NCI-H1417 treated with DMSO at 0.1 percent for 48 hours (cell line): ENCODE data around the gene WNT3A.

Source experiments
- DNase-seq: peaks from one replicate; lab custom pipeline; 2025; lab: John Stamatoyannopoulos, UW

WNT3A gene

GRCh38 chr1:228070173-228070572, 63.4 kb downstream of the WNT3A start:
- no peak for DNase-seq

- DNase-seq = no peak
Measured at GRCh38 chr1:228070851-228071250, 64.1 kb downstream of the WNT3A start.

DNA sequence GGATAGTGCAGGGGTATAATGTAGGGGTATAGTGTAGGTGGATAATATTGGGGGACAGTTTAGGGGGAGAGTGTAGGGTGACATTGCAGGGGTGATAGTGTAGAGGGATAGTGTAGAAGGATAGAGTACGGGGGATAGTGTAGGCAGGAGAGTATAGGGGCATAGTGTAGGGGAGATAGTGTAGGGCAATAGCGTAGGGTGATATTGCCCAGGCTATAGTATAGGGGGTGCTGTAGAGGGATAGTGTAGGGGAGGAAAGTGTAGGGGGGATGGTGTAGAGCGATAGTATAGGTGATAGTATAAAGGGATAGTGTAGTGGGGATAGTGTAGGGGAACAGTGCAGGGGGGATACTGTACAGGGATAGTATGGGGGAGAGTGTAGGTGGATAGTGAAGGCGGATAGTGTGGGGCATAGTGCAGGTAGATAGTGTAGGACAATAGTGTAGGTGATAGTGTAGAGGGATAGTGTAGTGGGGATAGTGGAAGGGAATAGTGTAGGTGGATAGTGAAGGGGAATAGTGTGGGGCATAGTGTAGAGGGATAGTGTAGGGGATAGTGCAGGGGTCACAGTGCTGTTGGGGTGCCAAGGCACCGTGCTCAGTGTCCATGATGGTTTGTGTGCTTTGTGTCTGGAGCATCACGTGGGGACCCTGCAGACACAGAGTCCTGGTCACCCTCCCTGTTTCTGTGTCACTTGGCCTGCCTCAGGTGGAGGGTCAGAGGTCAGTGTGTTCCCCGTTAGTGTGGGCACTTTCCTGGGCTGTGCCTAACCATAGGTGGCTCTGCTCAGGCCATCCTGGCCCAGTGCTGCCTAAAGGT, 65.2 kb downstream of the WNT3A start:
- DNase-seq = no peak

GRCh38 chr1:228072658-228073043, 65.9 kb downstream of the WNT3A start:
- DNase-seq = no peak

GRCh38 chr1:228073061-228073856, 66.5 kb downstream of the WNT3A start:
- no peak for DNase-seq

DNA sequence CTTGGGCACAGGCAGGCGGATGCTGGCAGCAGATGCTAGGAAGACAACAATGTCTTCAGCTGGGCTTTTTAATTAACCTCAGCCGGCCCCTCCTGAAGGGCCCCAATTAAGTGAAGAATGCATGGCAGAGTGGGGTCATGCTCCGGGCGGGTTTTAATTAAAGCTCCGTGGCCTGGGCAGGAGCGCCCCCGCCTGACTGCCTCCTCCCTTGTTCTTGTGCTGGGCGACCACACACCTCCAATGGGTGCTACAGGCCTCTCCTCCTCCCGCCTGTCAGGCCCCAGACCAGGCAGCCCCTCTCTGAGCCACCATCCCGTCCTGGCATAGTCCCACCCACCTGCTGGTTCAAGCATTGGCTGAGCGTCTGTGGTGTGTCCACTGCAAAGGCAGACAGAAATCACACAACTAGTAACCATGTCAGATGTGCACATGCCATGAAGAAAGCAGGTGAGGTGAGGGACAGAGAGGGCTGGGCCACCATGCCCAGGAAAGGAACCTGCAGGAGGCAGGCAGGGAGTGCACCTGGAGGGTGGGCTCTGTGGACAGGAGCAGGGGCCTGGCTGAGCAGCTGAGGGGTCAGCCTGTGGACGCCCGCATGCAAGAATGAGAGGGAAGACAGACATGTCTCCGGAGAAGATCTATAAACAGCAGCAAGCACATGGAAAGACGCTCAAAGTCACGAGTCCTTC, 67.2 kb downstream of the WNT3A start:
- DNase-seq = no peak

DNA sequence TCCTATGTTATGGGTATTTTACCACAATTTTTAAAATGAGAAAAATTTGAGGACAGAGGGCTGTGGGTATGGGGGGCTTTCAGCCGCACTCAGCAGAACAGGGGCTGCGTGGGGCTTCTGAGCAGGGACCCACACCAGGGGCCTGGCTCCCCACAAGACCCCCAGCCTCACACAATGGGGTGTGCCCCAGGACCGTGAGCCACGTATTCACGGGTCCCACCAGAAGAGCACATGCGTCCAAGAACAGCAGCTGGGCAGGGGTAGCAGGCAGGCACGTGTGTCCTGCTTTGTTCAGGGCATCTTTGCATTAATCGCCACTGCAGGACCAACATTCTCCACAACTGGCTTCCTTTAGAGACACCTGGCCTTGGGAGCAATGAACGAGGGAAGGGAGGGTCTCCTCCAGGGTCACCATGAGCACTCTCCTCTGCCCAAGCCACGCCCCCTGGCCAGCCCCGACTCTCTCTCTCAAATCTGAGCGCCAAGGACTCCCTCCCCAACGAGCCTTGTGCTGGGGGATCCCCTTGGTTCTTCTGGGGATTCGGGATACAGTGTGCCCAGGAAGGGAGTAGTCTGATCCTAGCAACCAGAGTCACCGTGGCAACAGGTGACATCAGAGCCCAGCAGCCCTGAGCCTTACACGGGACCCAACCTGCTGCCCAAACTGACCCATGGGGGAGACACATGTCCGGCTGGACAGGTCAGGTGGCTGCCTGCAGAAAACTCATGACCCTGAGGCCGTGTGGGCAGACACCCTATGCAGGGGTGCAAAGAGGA, 68.3 kb downstream of the WNT3A start:
- no peak for DNase-seq

GRCh38 chr1:228075801-228076271, 69.0 kb downstream of the WNT3A start:
- no peak for DNase-seq

- no peak for DNase-seq
Measured at GRCh38 chr1:228076796-228077430, 70.1 kb downstream of the WNT3A start.

GRCh38 chr1:228077565-228078330, 71.0 kb downstream of the WNT3A start:
- DNase-seq = no peak

DNA sequence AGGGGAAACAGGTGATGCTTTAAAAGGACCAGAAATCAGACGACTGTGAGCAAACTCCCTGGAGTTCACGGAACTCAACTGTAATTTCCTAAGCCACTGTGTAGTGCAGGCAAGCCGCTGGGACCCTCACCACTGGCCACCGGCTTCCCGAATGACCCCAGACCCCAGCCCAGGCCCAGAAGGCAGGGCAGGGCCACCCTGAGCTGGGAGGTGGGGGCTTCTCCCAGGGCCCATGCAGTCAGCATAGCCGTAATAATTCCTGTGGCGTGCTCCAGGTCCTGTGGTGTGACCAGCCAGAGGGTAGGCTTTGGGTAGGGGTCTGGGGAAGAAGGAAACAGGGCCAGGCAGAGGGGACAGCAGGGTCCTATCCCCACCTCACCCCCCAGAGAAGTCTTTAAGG, 72.2 kb downstream of the WNT3A start:
- no peak for DNase-seq

DNA sequence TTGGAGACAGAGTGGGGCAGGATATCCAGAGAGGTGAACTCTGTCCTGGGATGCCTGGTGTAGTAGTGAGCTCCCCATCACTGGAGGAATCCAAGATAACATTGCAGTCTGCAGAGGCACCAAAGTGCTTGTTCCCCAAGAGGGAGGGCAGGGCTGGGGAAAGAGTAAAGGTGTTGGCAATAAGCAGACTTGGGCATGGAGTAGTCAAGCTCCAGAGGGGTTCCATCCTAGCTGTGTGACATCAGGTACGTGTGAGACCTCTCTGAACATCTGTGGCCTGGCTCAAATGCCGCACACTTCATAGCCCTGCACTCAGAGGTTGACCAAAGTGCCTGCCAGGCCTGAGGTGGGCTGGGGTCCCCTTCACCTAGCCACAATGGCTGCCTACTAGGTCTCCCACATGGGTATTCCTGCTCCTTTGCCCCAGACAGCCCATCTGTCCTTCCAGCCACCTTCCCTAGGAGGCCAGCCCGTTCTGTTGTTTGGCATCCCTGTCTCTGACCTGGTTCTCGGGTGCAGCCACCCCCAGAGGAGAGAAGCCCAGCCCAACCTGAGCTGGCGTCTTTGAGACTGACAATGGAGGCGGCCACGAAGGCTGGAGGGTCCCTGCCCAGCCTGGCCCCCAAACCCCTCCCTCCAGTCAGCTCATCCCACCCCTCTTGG, 72.9 kb downstream of the WNT3A start:
- no peak for DNase-seq

GRCh38 chr1:228081144-228081543, 74.3 kb downstream of the WNT3A start:
- no peak for DNase-seq

DNA sequence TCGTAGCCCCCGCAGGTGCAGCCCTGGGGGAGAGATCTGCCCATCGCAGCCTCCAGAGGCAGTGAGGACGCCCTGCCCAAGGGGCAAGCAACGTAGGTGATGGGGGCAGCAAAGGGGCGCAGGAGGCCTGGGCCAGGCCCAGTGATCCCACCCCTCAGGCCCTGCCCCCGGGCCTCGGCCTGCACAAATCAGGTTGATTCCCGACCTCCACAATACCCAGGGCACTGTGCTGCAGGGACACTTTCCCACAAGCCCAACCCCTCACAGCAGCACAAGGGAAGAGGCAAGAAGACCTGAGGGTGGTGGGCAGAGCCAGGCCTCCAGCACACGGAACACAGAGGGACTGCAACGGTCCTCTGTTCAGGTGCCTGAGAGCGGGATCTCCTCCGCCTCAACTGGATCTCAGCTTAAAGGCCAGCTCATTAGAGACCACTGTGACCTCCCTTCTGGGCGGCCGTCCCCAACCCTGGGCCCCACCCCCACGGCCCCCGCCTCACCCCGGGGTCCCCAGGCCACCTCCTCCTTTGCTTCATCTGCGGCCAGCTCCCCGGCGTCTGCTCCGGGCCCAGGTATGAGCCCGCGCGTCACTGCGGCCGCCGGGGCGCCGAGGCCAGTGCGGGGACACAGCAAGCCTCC, 74.9 kb downstream of the WNT3A start:
- DNase-seq = no peak

DNA sequence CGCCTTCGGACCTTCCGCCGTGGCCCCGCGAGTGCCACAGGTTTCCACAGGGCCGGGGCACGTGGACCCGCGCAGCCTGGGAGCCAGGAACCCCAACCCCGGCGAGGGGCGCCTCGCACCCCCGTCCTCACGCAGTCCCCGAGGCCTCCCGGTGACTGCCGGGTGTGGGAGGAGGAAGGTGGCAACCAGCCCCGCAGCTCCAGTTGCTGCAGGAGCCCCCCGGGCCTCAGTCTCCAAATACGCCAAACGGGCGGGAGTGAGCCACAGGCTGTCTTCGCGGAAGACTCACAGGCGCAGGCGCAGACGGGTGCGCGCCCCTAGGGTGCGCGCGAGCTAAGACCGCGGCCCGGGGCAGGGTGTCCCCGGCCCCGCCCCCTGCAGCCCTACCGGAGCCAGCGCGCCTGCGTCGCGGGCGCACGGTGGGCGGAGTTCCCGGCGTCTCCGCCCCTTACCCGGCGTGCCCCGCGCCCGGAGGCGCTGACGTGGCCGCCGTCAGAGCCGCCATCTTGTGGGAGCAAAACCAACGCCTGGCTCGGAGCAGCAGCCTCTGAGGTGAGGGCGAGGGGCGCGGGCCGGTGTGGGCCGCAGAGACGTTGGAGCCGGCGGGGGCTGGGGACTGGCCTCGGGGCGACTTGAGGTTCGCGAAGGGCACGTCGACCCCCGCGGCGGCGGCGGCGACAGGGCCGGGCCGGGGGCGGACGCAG, 75.6 kb downstream of the WNT3A start, which contains the start of gene ARF1:
TSS of gene ARF1 (plus strand) at position 495 of the 704 bp plus-strand sequence. CDS start 14,407 bp downstream, outside the sequence.
- peak; percentile 74 for DNase-seq

DNA sequence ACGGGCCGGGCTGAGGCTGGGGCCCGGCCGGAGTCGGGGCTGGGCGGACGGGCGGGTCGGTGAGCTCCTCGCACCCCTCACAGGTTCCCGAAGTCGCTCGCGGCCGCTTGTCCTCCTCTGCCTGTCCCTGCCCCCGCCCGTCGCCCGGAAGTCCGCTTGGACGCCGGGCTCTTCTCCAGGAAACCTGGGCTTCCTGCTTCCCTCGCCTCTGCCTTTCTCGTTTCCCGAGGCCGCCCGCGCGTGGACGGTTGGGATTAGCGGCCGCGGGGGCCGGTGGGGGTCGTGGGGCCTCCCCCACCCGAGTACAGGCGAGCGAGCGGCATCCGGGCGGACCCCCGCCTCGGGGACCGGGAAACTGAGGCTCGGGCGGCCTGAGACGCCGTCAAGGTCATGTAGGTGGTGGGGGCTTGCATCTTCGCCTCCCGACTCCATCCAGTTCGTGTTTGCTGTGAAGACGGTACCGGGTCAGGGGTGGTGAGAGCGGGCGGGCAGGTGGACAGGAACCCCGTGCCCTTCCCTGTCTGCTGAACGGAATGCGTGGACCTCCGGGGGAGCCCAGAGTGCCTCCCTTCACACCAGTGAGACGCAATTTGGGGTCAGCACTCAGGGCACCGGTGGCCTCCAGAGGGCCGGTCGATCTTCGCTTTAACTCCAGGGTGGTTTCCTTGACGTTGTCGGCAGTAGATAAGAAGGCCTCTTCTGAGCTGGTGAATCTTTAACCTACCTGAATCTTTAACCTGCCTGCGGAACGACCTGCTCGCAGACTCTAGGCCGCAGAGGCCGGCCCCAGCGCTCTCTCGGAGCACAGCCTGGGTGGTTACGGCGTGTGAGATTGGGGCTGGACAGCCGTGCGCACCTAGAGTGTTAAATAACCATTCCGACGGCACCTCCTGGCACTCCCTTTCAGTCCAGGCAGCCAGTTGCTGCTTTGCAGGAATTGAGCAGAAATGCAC, 76.4 kb downstream of the WNT3A start:
- no peak for DNase-seq

- DNase-seq = no peak
Measured at GRCh38 chr1:228083871-228084278, 77.1 kb downstream of the WNT3A start.

DNA sequence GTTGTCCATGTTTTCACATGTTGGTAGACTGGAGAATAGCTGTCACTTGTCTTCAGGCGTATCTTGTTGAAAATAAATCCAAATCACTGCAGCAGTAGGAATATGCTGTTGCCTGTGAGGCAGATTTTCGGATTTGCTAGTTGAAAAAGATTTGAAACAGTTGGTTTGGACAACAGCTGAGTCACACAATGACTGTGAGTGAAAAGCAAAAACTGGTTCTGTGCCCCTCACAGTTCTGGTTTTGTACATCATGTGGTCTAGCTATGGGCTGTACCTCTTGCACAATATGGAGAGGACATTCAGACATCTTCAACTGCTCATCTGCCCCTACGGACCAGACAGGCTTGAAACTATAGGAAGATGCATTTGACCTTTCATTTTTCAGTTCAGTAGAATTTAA, 77.5 kb downstream of the WNT3A start:
- no peak for DNase-seq
